ENCODE results near the gene SLC25A46. TPM values are rescaled to one million over a fixed set of nuclear protein-coding genes. Genes with fewer than 3 reads are reported as not detected.

Gene SLC25A46
- total RNA-seq, 1 experiment from 2014 or later = 25.9 TPM

DNA sequence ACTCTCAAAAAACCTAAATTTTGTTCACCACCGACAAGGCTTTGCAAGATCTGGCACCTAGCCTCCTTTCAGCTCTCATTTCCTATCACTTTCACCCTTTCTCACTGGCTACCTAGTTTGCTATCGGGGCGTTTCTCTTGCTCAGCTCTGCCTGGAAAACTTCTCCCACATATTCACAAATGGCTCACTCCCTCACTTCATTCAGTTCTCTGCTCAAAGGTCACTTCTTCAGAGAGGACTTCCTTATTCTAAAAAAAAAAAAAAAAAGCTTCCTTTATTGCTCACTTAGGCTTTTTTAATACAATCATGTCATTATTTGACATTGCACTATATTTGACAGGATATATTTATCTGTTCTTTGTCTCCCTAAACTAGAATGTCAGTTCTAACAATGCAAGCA is 2.1 kb upstream of the SLC25A46 start (continued):
- TF ChIP-seq, protein P1, sequence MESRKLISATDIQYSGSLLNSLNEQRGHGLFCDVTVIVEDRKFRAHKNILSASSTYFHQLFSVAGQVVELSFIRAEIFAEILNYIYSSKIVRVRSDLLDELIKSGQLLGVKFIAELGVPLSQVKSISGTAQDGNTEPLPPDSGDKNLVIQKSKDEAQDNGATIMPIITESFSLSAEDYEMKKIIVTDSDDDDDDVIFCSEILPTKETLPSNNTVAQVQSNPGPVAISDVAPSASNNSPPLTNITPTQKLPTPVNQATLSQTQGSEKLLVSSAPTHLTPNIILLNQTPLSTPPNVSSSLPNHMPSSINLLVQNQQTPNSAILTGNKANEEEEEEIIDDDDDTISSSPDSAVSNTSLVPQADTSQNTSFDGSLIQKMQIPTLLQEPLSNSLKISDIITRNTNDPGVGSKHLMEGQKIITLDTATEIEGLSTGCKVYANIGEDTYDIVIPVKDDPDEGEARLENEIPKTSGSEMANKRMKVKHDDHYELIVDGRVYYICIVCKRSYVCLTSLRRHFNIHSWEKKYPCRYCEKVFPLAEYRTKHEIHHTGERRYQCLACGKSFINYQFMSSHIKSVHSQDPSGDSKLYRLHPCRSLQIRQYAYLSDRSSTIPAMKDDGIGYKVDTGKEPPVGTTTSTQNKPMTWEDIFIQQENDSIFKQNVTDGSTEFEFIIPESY (IDR thresholded peaks at IDR 0.05; ENCODE audit: extremely low read depth, insufficient replicate concordance, low read length) = no peak
- no peak for TF ChIP-seq POLR2AphosphoS5 (IDR thresholded peaks at IDR 0.05; ENCODE audit: low read depth, low read length)

DNA sequence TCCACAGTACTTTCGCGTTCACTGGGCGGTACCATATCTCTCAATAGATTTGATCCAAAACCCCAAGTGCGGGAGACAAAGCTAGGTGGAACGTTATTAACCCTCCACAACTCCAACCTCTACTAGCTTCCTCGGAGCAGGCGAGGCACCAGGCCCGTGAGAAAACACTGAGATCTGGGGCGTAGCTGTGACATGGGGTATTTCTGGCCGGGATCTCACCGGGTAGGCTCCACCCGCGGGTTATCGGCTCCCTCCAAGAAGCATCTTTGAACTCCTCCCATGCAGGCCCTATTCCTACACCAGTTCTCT is 350 bp upstream of the SLC25A46 start:
- peak; percentile 68 for ATAC-seq
- H3K4me3 ChIP-seq (replicated peaks in 1 of 2; ENCODE audit: low read depth in 1 of 2, low read length in 2 of 2) = peak overlapping the region; percentile 82 to 93
- ChIA-PET CTCF (interaction anchor here (1.1 kb wide), 1 partner anchor 19 kb away, joined by 3 read pairs; no protein-coding TSS in a partner anchor), RAD21 (ENCODE audit: low non-redundant PET in 1 of 2, low total read pairs in 2 of 2, uncharacterized antibody in 2 of 2, unreplicated experiment in 2 of 2) (no interaction called here), POLR2A (no interaction called here)
- H3K27ac ChIP-seq (ENCODE audit: low read depth, low read length) = no peak overlapping the region
- BruUV-seq (replicated peaks) = TSS peak; percentile 86
- no peaks in the 10 kb centered on the region for H3K9me2 ChIP-seq (ENCODE audit: insufficient read depth)
- no peaks in the 10 kb centered on the region for H4K20me1 ChIP-seq (ENCODE audit: insufficient read depth)
- H3K9me3 ChIP-seq (ENCODE audit: control insufficient read depth in 1 of 2, insufficient read depth in 1 of 2, low read depth in 1 of 2, low read length in 2 of 2) = no peaks in the 10 kb centered on the region
- peaks cover 5 to 10% of the 10 kb centered on the region in 2 experiments; a peak in 2 of 4 replicates for H3K4me1 ChIP-seq (ENCODE audit: control insufficient read depth in 1 of 2, insufficient read depth in 2 of 2, low read length in 2 of 2)
- H3K79me2 ChIP-seq (ENCODE audit: insufficient read depth, low read length) = peaks cover 11% of the 10 kb centered on the region
- no peak for DNase-seq (ENCODE audit: low read depth, low spot score)
- peak overlapping the region; percentile 77 for H3K9ac ChIP-seq (ENCODE audit: low read length)
- intact Hi-C loops (cut with micrococcal nuclease) = no loop called here
- no peaks in the 10 kb centered on the region for H3K36me3 ChIP-seq (ENCODE audit: control insufficient read depth in 1 of 2, insufficient read depth in 2 of 2, low read length in 2 of 2)
- peak overlapping the region; percentile 95 for H2AFZ ChIP-seq (ENCODE audit: low read depth, low read length, poor library complexity, severe bottlenecking)
- no peaks in the 10 kb centered on the region for H3K27me3 ChIP-seq (ENCODE audit: insufficient read depth, low read length)
- peak overlapping the region; percentile 89 for H3K4me2 ChIP-seq (ENCODE audit: low read length)
- TF ChIP-seq FOSL1 (IDR thresholded peaks at IDR 0.05; ENCODE audit: low read depth) (no peak), SRF (IDR thresholded peaks at IDR 0.05; ENCODE audit: low read depth) (no peak), EZH2 (IDR thresholded peaks at IDR 0.05) (no peak), JUND (IDR thresholded peaks at IDR 0.05) (no peak), ZFX (IDR thresholded peaks at IDR 0.05) (no peak), CBX3 (IDR thresholded peaks at IDR 0.05; ENCODE audit: low read depth) (no peak), EGR1 (IDR thresholded peaks at IDR 0.05; ENCODE audit: low read depth) (no peak), ELF1 (IDR thresholded peaks at IDR 0.05; ENCODE audit: borderline replicate concordance, low read depth) (no peak), ZNF274 (IDR thresholded peaks at IDR 0.05; ENCODE audit: low read depth, low read length) (no peak), SIN3A (IDR thresholded peaks at IDR 0.05; ENCODE audit: low read depth) (no peak), RAD21 (IDR thresholded peaks at IDR 0.05; ENCODE audit: low read depth) (no peak), YY1 (IDR thresholded peaks at IDR 0.05; ENCODE audit: extremely low read depth, insufficient replicate concordance, low read depth, low read length) (no peak)
- TF ChIP-seq, protein P1 (IDR thresholded peaks at IDR 0.05; ENCODE audit: extremely low read depth, insufficient replicate concordance, low read length) = no peak
- TF ChIP-seq, protein P2, sequence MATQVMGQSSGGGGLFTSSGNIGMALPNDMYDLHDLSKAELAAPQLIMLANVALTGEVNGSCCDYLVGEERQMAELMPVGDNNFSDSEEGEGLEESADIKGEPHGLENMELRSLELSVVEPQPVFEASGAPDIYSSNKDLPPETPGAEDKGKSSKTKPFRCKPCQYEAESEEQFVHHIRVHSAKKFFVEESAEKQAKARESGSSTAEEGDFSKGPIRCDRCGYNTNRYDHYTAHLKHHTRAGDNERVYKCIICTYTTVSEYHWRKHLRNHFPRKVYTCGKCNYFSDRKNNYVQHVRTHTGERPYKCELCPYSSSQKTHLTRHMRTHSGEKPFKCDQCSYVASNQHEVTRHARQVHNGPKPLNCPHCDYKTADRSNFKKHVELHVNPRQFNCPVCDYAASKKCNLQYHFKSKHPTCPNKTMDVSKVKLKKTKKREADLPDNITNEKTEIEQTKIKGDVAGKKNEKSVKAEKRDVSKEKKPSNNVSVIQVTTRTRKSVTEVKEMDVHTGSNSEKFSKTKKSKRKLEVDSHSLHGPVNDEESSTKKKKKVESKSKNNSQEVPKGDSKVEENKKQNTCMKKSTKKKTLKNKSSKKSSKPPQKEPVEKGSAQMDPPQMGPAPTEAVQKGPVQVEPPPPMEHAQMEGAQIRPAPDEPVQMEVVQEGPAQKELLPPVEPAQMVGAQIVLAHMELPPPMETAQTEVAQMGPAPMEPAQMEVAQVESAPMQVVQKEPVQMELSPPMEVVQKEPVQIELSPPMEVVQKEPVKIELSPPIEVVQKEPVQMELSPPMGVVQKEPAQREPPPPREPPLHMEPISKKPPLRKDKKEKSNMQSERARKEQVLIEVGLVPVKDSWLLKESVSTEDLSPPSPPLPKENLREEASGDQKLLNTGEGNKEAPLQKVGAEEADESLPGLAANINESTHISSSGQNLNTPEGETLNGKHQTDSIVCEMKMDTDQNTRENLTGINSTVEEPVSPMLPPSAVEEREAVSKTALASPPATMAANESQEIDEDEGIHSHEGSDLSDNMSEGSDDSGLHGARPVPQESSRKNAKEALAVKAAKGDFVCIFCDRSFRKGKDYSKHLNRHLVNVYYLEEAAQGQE (IDR thresholded peaks at IDR 0.05; ENCODE audit: low read depth) = no peak
- TF ChIP-seq, protein P3, sequence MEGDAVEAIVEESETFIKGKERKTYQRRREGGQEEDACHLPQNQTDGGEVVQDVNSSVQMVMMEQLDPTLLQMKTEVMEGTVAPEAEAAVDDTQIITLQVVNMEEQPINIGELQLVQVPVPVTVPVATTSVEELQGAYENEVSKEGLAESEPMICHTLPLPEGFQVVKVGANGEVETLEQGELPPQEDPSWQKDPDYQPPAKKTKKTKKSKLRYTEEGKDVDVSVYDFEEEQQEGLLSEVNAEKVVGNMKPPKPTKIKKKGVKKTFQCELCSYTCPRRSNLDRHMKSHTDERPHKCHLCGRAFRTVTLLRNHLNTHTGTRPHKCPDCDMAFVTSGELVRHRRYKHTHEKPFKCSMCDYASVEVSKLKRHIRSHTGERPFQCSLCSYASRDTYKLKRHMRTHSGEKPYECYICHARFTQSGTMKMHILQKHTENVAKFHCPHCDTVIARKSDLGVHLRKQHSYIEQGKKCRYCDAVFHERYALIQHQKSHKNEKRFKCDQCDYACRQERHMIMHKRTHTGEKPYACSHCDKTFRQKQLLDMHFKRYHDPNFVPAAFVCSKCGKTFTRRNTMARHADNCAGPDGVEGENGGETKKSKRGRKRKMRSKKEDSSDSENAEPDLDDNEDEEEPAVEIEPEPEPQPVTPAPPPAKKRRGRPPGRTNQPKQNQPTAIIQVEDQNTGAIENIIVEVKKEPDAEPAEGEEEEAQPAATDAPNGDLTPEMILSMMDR (IDR thresholded peaks at IDR 0.05 in 2 of 3, conservative IDR thresholded peaks at IDR 0.05 in 1 of 3; ENCODE audit: borderline replicate concordance in 1 of 3, insufficient read depth in 1 of 3, low read depth in 2 of 3, low read length in 2 of 3) = no peak
- TF ChIP-seq, protein P4, sequence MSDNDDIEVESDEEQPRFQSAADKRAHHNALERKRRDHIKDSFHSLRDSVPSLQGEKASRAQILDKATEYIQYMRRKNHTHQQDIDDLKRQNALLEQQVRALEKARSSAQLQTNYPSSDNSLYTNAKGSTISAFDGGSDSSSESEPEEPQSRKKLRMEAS (IDR thresholded peaks at IDR 0.05) = no peak
